Mesenchymal stem cell (in vitro differentiated cells and primary cell): ENCODE results near the gene SH2D5.
"Not testable (repeated sequence)": the region's sequence is repeated elsewhere in the genome, so short reads cannot be mapped to it uniquely, and the experiment has no call there.

Source experiments
- DNase-seq: peaks from one replicate; pipeline ENCODE4 v3.0.0-alpha.2; 2013
- H2AFZ ChIP-seq: one replicate; pipeline ENCODE4 v1.6.1; 2013; ENCODE audit warnings: low read depth, mild to moderate bottlenecking, control low read depth, inconsistent platforms, low read length, moderate library complexity
- H2AK5ac ChIP-seq: 2 replicates; pipeline ENCODE4 v1.6.1; 2013; ENCODE audit warnings: low read length, moderate library complexity, mild to moderate bottlenecking, inconsistent platforms; ENCODE audit not compliant: severe bottlenecking
- H2BK120ac ChIP-seq: one replicate; pipeline ENCODE4 v1.6.1; 2013; ENCODE audit warnings: low read depth, mild to moderate bottlenecking, inconsistent platforms, low read length, moderate library complexity
- H2BK12ac ChIP-seq, 2 experiments: one replicate each; pipeline ENCODE4 v1.6.1; 2013; ENCODE audit warnings: inconsistent platforms in 2 of 2, low read length in 2 of 2, mild to moderate bottlenecking in 2 of 2, moderate library complexity in 2 of 2, control low read depth in 1 of 2
- H2BK15ac ChIP-seq: one replicate; pipeline ENCODE4 v1.6.1; 2013; ENCODE audit warnings: mild to moderate bottlenecking, low read depth, inconsistent platforms; ENCODE audit not compliant: poor library complexity, severe bottlenecking
- H2BK5ac ChIP-seq: 2 replicates; pipeline ENCODE4 v1.6.1; 2013; ENCODE audit warnings: low read depth, mild to moderate bottlenecking, low read length, control low read depth, inconsistent platforms; ENCODE audit not compliant: poor library complexity, severe bottlenecking
- H3K14ac ChIP-seq, 2 experiments: one replicate each; pipeline ENCODE4 v1.6.1; 2013; ENCODE audit warnings: inconsistent platforms in 2 of 2, low read length in 2 of 2, control low read depth in 1 of 2, mild to moderate bottlenecking in 1 of 2, moderate library complexity in 1 of 2
- H3K18ac ChIP-seq, 2 experiments: one replicate each; pipeline ENCODE4 v1.6.1; 2013; ENCODE audit warnings: inconsistent platforms in 2 of 2, low read length in 2 of 2, control low read depth in 1 of 2, low read depth in 1 of 2, mild to moderate bottlenecking in 1 of 2
- H3K23ac ChIP-seq, 2 experiments: one replicate each; pipeline ENCODE4 v1.6.1; 2013; ENCODE audit warnings: inconsistent platforms in 2 of 2, low read length in 2 of 2, mild to moderate bottlenecking in 2 of 2, moderate library complexity in 2 of 2, control low read depth in 1 of 2
- H3K27ac ChIP-seq: 2 replicates; pipeline ENCODE4 v1.5.1; 2013; ENCODE audit warnings: mild to moderate bottlenecking, moderate library complexity, low read length, control low read depth, inconsistent platforms; ENCODE audit not compliant: poor library complexity, severe bottlenecking
- H3K27me3 ChIP-seq, 2 experiments: 2 replicates each; pipeline versions ENCODE4 v1.6.1 to v1.7.0; 2013; ENCODE audit warnings: low read length in 2 of 2, mild to moderate bottlenecking in 2 of 2, moderate library complexity in 2 of 2, control low read depth in 1 of 2, inconsistent platforms in 1 of 2; ENCODE audit not compliant: control insufficient read depth in 1 of 2, insufficient read depth in 1 of 2
- H3K36me3 ChIP-seq, 2 experiments: 2 replicates each; pipeline versions ENCODE4 v1.6.1 to v1.7.0; 2013; ENCODE audit warnings: low read length in 2 of 2, control low read depth in 1 of 2, inconsistent platforms in 1 of 2, low read depth in 1 of 2, mild to moderate bottlenecking in 1 of 2; ENCODE audit not compliant: insufficient read depth in 2 of 2, control insufficient read depth in 1 of 2
- H3K4ac ChIP-seq, 2 experiments: one replicate each; pipeline ENCODE4 v1.6.1; 2013; ENCODE audit warnings: inconsistent platforms in 2 of 2, low read length in 2 of 2, mild to moderate bottlenecking in 2 of 2, moderate library complexity in 2 of 2, control low read depth in 1 of 2, low read depth in 1 of 2
- H3K4me1 ChIP-seq: 2 replicates; pipeline ENCODE4 v1.6.1; 2013; ENCODE audit warnings: low read depth, low read length, control low read depth; ENCODE audit not compliant: control insufficient read depth, insufficient read depth
- H3K4me2 ChIP-seq: 2 replicates; pipeline ENCODE4 v1.6.1; 2013; ENCODE audit warnings: low read length, mild to moderate bottlenecking, inconsistent platforms; ENCODE audit not compliant: poor library complexity, severe bottlenecking
- H3K4me3 ChIP-seq, 2 experiments: 2 replicates each; pipeline versions ENCODE4 v1.5.1 to v1.7.0; 2013; ENCODE audit warnings: low read length in 2 of 2, mild to moderate bottlenecking in 2 of 2, control low read depth in 1 of 2, low read depth in 1 of 2; ENCODE audit not compliant: insufficient read depth in 1 of 2
- H3K79me1 ChIP-seq: replicated peaks from 2 replicates; pipeline ENCODE4 v1.6.1; 2013; ENCODE audit warnings: mild to moderate bottlenecking, control low read depth, low read length, inconsistent platforms; ENCODE audit not compliant: poor library complexity, severe bottlenecking
- H3K9ac ChIP-seq: 2 replicates; pipeline ENCODE4 v1.7.0; 2013; ENCODE audit warnings: mild to moderate bottlenecking, low read length, moderate library complexity
- H3K9me3 ChIP-seq: 2 replicates; pipeline ENCODE4 v1.7.0; 2013; ENCODE audit warnings: mild to moderate bottlenecking, low read length; ENCODE audit not compliant: control insufficient read depth
- H4K8ac ChIP-seq: one replicate; pipeline ENCODE4 v1.6.1; 2013; ENCODE audit warnings: inconsistent platforms, mild to moderate bottlenecking, low read length, moderate library complexity
- H4K91ac ChIP-seq: one replicate; pipeline ENCODE4 v1.6.1; 2013; ENCODE audit warnings: mild to moderate bottlenecking, low read length, inconsistent platforms
- WGBS: methylation state at CpG from one replicate; pipeline ENCODE4 v1.1.7; 2013; ENCODE audit warnings: mixed read lengths; 5-methylcytosine and 5-hydroxymethylcytosine counted together

The SH2D5 gene

DNA sequence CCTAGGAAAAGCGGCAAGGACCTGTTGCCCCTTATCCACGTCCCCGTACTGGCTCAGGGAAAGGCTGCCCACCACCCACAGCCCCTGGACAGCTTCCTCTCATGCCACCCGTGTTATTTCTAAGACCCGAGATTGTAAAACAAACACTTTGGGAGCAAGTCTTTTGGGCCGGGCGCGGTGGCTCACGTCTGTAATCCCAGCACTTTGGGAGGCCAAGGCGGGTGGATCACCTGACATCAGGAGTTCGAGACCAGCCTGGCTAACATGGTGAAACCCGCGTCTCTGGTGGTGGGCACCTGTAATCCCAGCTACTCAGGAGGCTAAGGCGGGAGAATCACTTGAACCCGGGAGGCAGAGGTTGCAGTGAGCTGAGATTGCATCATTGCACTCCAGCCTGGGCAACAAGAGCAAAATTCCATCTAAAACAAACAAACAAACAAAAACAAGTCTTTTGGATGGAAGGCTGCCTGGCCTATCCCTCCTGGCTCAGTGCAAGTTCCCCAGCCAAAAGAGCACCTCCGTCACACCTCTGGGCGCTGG is 14.1 kb downstream of the SH2D5 start:
- not testable (repeated sequence) for H3K9me3 ChIP-seq, H2BK5ac ChIP-seq, H3K79me1 ChIP-seq, H3K23ac ChIP-seq, H4K8ac ChIP-seq, H4K91ac ChIP-seq, H2AK5ac ChIP-seq, H2BK15ac ChIP-seq, H3K14ac ChIP-seq, H2BK120ac ChIP-seq, H3K27ac ChIP-seq, DNase-seq, H2BK12ac ChIP-seq
- H3K36me3 ChIP-seq = peaks cover 0 to 24% of the 10 kb centered on the region in 2 experiments
- H3K4me1 ChIP-seq = peaks cover 17% of the 10 kb centered on the region
- whole genome bisulfite sequencing = 73% methylated on average over 17 of the region's 17 CpGs
- peak overlapping the region; percentile 59 to 84 for H3K18ac ChIP-seq
- peak overlapping the region; percentile 68 for H3K9ac ChIP-seq
- H3K4me2 ChIP-seq = peak overlapping the region; percentile 84
- H3K4me3 ChIP-seq = peak overlapping the region; percentile 67
- peak overlapping the region; percentile 46 for H2AFZ ChIP-seq
- H3K4ac ChIP-seq = peak overlapping the region in 1 of 2 experiments; percentile 76
- peaks cover 0 to 34% of the 10 kb centered on the region in 2 experiments for H3K27me3 ChIP-seq

DNA sequence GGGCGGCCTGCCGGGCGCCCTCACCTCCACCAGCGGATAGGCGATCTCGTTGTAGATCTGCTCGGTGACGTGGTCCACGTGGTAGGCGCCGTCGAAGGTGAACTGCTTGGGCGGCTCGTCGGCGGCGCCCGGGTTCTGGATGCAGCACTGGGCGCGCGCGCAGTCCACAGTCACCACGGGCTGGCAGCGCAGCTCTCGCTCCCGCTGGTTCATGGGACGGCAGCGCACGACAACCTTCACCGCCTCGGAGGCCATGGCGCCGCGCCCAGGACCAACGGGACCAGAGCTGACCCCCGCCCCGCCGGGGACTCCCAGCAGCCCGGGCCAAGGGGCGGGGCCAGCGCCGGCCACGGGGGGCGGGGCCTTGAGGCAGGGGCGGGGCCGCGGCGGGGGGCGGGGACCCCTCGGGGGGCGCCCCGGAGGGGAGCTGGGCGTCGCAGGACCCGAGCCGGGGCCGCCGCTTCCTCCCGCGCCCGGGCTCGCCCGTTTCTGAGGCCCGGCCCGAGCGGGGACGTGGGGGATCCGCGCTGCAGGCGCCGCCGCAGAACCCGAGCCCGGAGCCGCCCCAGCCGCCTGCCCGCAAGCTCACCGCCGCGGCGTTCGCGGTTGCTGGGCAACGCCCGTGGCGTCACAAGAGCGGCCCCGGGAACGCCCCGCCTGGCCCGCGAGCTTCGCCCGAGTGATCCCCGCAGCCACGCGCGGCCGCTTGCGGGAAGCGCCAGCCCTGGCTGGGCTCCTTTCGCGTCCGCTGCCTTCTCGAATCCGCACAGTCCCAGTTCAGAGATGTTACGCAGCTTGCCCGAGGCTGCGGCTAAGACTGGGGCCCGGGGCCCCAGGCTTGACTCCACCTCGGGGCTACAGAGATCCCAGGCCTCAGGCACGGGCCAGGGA is 14.8 kb downstream of the SH2D5 start, which contains the start of gene KIF17:
KIF17 (minus strand) TSS at position 556 of the 891 bp plus-strand sequence; CDS start at position 255, 301 bp downstream.
- 7% methylated on average over 61 of the region's 112 CpGs for WGBS

DNA sequence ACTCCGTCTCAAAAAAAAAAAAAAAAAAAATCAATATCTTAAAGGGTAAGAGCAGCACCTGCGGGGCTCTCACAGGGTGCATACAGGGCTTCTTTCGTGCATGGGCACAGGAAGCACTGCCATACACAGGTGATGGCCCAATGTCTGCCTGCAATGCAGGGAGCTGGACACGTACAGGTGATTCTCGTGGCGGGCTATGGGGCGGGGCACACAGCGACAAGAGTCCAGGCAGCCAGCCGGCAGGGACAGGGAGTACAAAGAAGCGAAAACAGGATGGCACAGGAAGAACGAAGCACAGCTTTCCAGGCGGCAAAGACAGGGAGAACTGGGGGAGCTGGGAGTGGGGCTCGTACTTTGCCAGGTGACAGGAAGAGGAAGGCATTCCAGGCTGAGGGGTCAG is 16.3 kb downstream of the SH2D5 start:
- Histone ChIP-seq H2BK5ac (no peak overlapping the region), H2AFZ (no peak overlapping the region), H3K9ac (no peak overlapping the region), H3K79me1 (no peaks in the 10 kb centered on the region), H3K4ac (no peak overlapping the region), H4K91ac (no peak overlapping the region), H3K14ac (no peak overlapping the region), H2BK120ac (no peak overlapping the region), H3K27ac (no peak overlapping the region), H2BK15ac (no peak overlapping the region), H3K9me3 (no peaks in the 10 kb centered on the region), H3K4me2 (no peak overlapping the region), H2BK12ac (no peak overlapping the region), H3K4me1 (peaks cover 17% of the 10 kb centered on the region), H3K4me3 (no peak overlapping the region), H2AK5ac (no peak overlapping the region), H3K18ac (no peak overlapping the region), H3K27me3 (peaks cover 0 to 34% of the 10 kb centered on the region in 2 experiments), H3K23ac (no peak overlapping the region), H3K36me3 (peaks cover 0 to 8% of the 10 kb centered on the region in 2 experiments), H4K8ac (no peak overlapping the region)
- WGBS = 94% methylated on average over 13 of the region's 13 CpGs
- no peak for DNase-seq

More for the DNA sequence above, 14.8 kb downstream of the SH2D5 start, which contains the start of gene KIF17:
- Histone ChIP-seq H3K9me3 (no peaks in the 10 kb centered on the region), H2BK120ac (no peak within 1 kb of the TSS), H4K91ac (no peak within 1 kb of the TSS), H2BK15ac (peak within 1 kb of the TSS; percentile 32), H2BK12ac (peak within 1 kb of the TSS in 1 of 2 experiments; percentile 61), H2BK5ac (no peak within 1 kb of the TSS), H3K4me1 (peaks cover 14% of the 10 kb centered on the region), H2AK5ac (no peak within 1 kb of the TSS), H3K27ac (no peak within 1 kb of the TSS), H3K27me3 (peaks cover 0 to 34% of the 10 kb centered on the region in 2 experiments), H3K14ac (peak within 1 kb of the TSS in 1 of 2 experiments; percentile 90), H3K4me2 (peak within 1 kb of the TSS; percentile 84), H3K18ac (peak within 1 kb of the TSS; percentile 59 to 91), H4K8ac (peak within 1 kb of the TSS; percentile 86), H3K79me1 (no peaks in the 10 kb centered on the region), H3K9ac (peak within 1 kb of the TSS; percentile 68), H3K4ac (peak within 1 kb of the TSS in 1 of 2 experiments; percentile 76), H2AFZ (peak within 1 kb of the TSS; percentile 86), H3K23ac (no peak within 1 kb of the TSS), H3K4me3 (peak within 1 kb of the TSS; percentile 67), H3K36me3 (peaks cover 0 to 22% of the 10 kb centered on the region in 2 experiments)
- DNase-seq = peak; percentile 84

DNA sequence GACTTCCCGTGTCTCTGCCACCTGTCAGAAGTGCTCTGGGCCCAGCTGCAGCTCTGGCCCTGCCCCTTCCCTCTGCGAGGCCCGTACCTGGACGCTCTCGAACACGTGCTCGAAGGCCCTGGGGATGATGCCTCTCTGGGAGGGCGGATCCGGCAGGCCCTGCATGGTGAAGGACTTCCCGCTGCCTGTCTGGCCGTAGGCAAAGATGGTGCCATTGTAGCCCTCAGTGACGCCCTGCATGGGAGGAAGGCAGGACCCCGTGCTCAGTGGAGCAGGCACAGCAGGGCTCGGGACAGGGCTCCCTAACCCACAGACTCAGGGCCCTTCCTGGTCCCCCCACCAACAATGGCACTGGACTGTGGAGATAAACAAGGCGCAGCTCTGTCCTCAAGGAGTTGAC is 17.1 kb downstream of the SH2D5 start:
- Histone ChIP-seq H3K79me1 (no peaks in the 10 kb centered on the region), H3K23ac (no peak overlapping the region), H3K27ac (no peak overlapping the region), H3K27me3 (peaks cover 0 to 40% of the 10 kb centered on the region in 2 experiments), H3K4ac (no peak overlapping the region), H2BK15ac (no peak overlapping the region), H4K8ac (no peak overlapping the region), H3K18ac (no peak overlapping the region), H2BK5ac (no peak overlapping the region), H3K4me1 (peaks cover 22% of the 10 kb centered on the region), H2AK5ac (no peak overlapping the region), H2BK12ac (no peak overlapping the region), H3K9ac (no peak overlapping the region), H3K14ac (no peak overlapping the region), H2BK120ac (no peak overlapping the region), H3K4me3 (no peak overlapping the region), H3K36me3 (peaks cover 0 to 3% of the 10 kb centered on the region in 2 experiments), H4K91ac (no peak overlapping the region), H3K4me2 (no peak overlapping the region), H3K9me3 (no peaks in the 10 kb centered on the region), H2AFZ (no peak overlapping the region)
- no peak for DNase-seq
- 94% methylated on average over 13 of the region's 15 CpGs for WGBS
